D721Med (cell line): ENCODE data around the gene NABP1.

Experiments used
- DNase-seq: peaks from one replicate; pipeline ENCODE4 v3.0.0; 2011; ENCODE audit warnings: low spot score; ENCODE audit not compliant: insufficient read length
- FAIRE-seq: peaks from 2 replicates; lab custom pipeline; 2011; peaks lifted over from hg19 to GRCh38; lab: Jason Lieb, UNC
- TF ChIP-seq, protein P1 (sequence below): IDR thresholded peaks from 2 replicates; pipeline ENCODE4 v1.5.1; 2012; ENCODE audit warnings: mild to moderate bottlenecking, control low read depth; ENCODE audit not compliant: insufficient read depth; ENCODE audit errors: missing control alignments

NABP1 gene

DNA sequence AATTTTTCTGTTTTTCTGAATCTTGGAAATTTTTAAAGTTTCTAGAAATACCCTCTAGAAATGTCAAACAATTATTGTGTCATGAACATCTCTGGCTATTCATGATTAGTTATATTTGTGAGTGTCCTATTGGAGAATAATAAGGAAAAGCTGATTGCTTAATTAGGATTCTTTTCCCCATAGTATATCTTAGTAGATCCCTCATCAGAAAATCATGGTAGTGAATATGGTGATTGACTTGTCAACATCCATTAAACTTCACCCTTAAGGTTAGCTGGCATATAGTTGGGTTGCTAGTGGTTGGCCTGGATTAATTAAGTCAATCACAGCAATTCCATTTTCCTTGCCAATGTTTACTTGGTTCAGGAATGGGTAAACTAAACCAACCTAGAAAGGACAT is 18.7 kb upstream of the NABP1 start:
- DNase-seq: no peak
- FAIRE-seq: no peak
- TF ChIP-seq, protein P1, sequence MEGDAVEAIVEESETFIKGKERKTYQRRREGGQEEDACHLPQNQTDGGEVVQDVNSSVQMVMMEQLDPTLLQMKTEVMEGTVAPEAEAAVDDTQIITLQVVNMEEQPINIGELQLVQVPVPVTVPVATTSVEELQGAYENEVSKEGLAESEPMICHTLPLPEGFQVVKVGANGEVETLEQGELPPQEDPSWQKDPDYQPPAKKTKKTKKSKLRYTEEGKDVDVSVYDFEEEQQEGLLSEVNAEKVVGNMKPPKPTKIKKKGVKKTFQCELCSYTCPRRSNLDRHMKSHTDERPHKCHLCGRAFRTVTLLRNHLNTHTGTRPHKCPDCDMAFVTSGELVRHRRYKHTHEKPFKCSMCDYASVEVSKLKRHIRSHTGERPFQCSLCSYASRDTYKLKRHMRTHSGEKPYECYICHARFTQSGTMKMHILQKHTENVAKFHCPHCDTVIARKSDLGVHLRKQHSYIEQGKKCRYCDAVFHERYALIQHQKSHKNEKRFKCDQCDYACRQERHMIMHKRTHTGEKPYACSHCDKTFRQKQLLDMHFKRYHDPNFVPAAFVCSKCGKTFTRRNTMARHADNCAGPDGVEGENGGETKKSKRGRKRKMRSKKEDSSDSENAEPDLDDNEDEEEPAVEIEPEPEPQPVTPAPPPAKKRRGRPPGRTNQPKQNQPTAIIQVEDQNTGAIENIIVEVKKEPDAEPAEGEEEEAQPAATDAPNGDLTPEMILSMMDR: no peak

DNA sequence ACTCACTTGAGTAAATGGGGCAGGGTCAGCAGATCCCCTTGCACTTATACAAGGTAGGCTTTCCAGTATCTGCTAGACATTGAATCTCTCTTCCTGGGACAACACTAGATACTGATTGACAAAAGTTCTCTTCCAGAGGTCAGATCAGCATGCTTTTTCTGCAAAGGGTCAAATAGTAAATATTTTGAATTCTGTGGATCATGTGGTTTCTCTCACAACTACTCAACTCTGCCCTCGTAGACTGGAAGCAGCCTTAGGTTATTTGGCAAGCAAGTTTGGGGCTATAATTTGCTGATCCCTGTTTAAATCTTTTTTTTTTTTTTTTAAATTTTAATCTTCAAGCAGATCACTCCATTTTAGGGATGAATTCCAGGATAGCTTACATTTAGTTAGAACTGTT is 17.4 kb upstream of the NABP1 start:
- FAIRE-seq (no peak), DNase-seq (no peak)
- TF ChIP-seq, protein P1: no peak

DNA sequence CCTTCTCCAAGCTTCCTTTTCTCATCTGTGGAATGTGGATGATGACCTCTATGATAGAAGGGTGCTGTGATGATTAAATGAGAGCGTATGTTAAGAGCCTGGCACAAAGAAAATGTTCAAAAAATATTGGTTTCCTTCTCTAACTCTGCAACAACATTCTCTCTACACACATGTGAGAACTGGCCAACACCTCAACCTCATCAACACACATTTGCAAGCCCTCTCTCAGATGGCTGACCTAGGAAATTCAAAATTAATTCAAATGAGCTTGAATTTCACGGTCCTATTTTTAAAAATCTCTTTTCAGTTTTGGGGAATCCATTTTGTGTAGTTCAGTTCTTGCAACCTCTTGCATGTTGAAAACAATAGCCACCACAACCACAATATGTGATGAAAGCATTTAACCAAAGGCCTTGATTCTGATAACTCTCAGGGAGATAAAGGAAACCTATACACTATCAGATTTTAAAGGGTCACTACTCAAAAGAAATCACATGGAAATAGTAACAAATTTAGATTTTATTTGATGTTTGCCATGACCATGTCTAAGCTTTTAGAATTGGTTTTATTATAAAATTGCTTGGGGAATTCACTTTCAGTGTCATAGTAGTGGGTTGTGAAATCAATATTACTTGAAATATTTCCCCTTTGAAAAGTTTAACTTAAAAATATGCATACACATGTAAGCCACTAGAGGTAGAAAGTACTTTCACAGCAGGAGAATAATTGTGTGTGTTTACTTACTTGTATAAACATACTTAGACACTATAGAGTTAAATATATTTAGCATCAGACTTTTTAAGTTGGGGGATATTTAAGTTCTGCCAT is 16.6 kb upstream of the NABP1 start:
- TF ChIP-seq, protein P1: no peak
- no peak for DNase-seq
- no peak for FAIRE-seq

DNA sequence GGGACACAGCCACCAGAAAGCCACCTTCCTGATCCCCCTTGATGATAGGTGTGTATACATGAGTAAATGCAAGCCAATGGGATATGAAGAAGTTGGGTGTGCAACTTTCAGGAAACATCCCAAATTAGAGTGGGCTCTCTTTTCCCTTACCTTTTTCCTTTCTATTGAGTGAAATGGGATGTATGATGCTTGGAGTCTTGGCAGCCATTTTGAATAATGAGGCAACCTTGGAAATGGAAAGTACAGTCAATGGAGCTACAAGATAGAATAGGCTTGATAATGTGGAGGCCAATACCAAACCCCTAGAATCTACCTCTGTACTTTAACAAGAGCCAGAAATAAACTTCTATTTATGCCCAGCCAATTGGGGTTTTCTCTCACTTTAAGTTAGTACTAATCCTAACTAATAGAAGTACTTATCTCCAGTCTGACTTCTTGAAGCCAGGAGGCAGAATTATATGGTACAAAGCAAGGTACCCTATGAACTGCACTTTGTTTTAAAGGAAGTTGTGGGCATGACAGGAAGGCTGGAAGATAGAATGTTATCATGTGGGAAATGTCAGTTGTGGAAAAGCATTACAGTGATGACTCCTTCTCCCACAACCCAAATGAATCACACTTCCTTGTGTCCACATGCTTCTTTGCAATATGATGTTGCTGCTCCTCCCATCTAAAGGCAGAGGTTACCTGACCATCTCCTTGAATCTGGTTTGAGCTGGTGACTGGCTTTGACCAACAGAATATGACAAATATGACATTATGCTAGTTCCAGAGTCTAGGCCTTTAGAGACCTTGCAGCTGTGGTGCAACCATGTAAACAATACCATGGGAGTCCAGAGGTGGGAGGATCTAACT is 12.9 kb upstream of the NABP1 start:
- FAIRE-seq (no peak), DNase-seq (no peak)
- TF ChIP-seq, protein P1: no peak

DNA sequence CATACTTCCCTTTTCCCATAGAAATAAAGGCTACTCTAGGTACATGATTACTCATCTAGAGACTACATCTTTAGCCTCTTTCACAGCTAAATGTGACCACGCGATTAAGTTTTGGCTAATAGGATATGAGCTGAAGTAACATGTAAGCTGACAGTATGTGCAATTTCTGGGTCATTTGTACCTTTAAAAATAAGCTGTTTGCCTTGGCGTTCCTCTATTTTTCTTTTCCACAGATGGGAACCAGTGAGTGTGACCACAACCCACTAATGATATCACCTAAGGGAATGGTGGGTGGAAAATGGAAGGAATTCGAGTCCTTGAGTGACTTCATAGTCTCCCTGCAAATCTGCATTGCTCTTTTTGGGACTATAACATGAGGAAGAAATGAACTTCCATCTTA is 11.7 kb upstream of the NABP1 start:
- TF ChIP-seq, protein P1: no peak
- FAIRE-seq: no peak
- DNase-seq: no peak

DNA sequence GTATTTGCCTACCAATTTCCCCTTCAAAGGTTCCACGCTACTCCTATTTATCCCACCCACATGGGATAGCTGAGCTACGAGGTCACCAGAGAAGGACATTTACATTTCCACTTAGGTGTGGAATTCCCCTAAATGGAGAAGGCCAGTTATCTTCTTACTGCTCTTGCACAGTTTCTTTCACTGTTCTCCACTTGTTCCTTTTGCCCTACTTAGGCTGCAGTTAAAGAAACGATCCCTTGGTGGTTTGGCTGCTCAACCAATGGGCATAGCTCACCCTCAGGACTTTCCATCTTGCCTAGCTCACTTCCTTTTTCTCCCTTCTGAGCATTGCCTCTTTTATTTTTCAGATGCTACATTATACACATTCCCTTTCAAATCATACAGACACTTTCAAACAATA is 11.2 kb upstream of the NABP1 start:
- no peak for FAIRE-seq
- TF ChIP-seq, protein P1: no peak
- DNase-seq: no peak
